Muscle of leg (tissue), 9 donors: Measurements from ENCODE around the gene NANP. TPM values are rescaled to one million over a fixed set of nuclear protein-coding genes. Genes with fewer than 3 reads are reported as not detected.

ENCODE experiments used
- polyA plus RNA-seq, 8 donors: library from polyadenylated mRNA; unstranded; fragments of 120-200 nt; gene quantifications; one replicate each; pipeline versions ENCODE4 v1.2.1 to v1.2.3, GENCODE V29; 2013; ENCODE audit warnings: inconsistent platforms in 1 of 8, low replicate concordance in 1 of 8; ENCODE audit not compliant: insufficient read length in 8 of 8, insufficient read depth in 1 of 8
- total RNA-seq: library from RNA; stranded (reverse); fragments of 120-200 nt; gene quantifications from one replicate; pipeline ENCODE4 v1.2.4, GENCODE V29; 2013

Gene NANP
- total and polyA plus RNA-seq, 9 donors: 2.7 to 4.4 (median 3.7) TPM

Other genes starting within 250 kb of the NANP start
- gene ABHD12, start 233.2 kb downstream of the NANP start, total RNA-seq: 14.3 TPM
- gene ABHD12, start 233.2 kb downstream of the NANP start, polyA plus RNA-seq: 10 to 100 TPM; 13.3 to 22.0 (median 16.9) TPM
- 5.2 TPM for gene GINS1, start 216.3 kb downstream of the NANP start, total RNA-seq
- gene GINS1, start 216.3 kb downstream of the NANP start, polyA plus RNA-seq: 10 to 100 TPM in 1 of 8 donors, 1 to 10 TPM in 7; 6.6 to 10.1 (median 7.9) TPM
- 10.5 TPM for gene NINL, start 38.5 kb downstream of the NANP start, total RNA-seq
- 10 to 100 TPM; 10.8 to 21.1 (median 15.2) TPM for gene NINL, start 38.5 kb downstream of the NANP start, polyA plus RNA-seq
- 22.6 TPM for gene ZNF337, start 72.8 kb upstream of the NANP start, total RNA-seq
- 10 to 100 TPM; 14.6 to 28.0 (median 19.9) TPM for gene ZNF337, start 72.8 kb upstream of the NANP start, polyA plus RNA-seq